UCSD-AML1 (cell line): ENCODE data around the gene PRDM16.

Experiments used
- DNase-seq: peaks from one replicate; lab custom pipeline; 2025; ENCODE audit not compliant: unreplicated experiment; lab: John Stamatoyannopoulos, UW

Gene PRDM16

GRCh38 chr1:3436451-3436850 is 367.4 kb downstream of the PRDM16 start:
- DNase-seq, result no peak

DNA sequence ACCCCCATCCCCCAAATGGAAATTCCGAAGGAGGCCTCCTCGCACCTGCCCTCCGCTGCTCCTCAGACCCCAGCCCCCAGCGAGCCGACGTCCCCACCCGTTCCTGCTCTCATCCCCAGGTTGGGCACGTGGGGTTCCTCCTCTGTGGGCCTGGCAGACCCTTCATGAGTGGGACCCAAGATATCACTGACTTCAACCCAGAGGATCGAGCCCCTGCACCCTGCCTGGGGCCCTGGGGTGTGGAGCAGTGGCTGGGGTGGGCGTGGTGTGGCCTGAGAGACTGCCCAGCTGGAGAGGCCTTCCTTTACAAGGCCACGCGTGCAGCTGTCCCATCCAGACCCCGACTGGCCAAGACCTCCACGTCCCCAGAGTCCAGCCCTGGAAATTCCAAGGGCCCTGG is 367.9 kb downstream of the PRDM16 start:
- no peak for DNase-seq

GRCh38 chr1:3438661-3439180 is 369.7 kb downstream of the PRDM16 start:
- no peak for DNase-seq

- no peak for DNase-seq
Observed at GRCh38 chr1:3439346-3440299, 370.6 kb downstream of the PRDM16 start.

DNA sequence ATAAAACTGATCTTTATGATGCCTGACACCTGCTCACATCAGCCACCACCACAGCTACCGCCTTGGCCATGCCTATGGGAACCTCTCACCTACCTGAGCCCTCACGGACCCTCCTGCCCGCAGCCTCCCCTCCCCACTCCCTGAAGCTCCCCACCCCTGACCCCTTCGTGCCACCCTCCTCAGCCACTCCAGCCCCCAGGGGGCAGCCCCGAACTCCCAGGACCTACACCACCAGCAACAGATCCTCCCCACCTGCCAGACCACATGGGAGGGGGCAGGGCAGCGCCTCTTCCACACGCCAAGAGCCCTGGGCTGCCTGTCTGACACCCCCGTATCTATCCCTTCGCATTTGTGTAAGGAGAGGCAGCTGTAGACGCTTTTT is 371.3 kb downstream of the PRDM16 start:
- no peak for DNase-seq

GRCh38 chr1:3440711-3441409 is 371.9 kb downstream of the PRDM16 start:
- DNase-seq, result no peak

DNA sequence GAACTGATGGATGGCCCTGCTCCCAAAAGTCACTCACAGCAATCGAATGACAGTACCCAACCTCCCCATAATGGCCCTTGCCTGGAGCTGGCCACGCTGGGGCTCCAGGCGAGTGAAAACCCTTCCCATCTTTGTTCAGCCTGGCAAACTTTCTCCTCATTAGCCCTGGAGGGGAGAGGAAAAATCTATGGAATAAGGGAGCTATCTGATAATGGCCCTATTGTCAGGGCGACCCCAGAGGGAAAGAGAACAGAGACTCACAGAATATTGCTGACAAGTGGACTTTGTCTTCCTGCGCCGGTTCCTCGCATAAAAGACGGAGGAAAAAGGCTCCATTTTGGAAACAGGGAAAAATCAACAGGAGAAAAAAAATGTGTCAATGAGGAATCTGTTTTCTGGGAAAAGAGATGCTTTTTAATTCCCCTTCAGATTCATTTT is 372.4 kb downstream of the PRDM16 start:
- DNase-seq, result no peak

- DNase-seq, result no peak
Observed at GRCh38 chr1:3441880-3442279, 372.9 kb downstream of the PRDM16 start.

GRCh38 chr1:3442331-3442730 is 373.3 kb downstream of the PRDM16 start:
- no peak for DNase-seq

DNA sequence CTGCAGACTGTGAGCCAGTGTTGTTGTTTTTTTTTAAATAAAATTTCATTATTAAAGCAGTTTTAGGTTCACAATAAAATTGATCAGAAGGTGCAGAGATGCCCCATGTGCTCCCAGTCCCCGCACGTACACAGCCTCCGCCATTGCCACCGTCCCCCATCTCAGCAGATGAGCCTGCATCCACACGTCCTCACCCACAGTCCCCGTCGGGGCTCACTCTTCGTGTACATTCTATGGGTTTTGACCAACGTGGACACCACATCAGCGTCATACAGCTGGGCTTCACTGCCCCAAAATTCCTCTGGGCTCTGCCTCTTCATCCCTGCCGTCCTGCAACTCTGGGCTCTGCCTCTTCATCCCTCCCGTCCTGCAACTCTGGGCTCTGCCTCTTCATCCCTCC is 373.9 kb downstream of the PRDM16 start:
- DNase-seq, result no peak

GRCh38 chr1:3443807-3444206 is 374.8 kb downstream of the PRDM16 start:
- no peak for DNase-seq

DNA sequence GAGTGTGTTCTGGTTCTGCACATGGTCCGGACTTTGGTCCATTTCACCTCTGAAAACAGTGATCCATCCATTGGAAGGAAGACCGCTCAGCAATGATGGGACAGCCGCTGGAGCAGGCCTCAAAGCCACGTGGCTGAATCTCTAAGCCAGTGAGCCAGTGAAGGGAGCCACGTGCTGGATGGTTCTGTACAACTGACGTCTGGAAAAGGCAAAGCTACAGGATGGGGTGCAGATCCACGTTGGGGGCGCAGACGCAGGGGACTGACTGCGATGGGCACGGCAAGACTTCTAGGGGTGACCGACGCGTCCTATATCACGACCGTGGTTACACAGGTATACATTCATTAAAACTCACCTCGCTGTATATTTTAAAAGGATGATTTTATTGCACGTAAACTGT is 375.3 kb downstream of the PRDM16 start:
- no peak for DNase-seq

DNA sequence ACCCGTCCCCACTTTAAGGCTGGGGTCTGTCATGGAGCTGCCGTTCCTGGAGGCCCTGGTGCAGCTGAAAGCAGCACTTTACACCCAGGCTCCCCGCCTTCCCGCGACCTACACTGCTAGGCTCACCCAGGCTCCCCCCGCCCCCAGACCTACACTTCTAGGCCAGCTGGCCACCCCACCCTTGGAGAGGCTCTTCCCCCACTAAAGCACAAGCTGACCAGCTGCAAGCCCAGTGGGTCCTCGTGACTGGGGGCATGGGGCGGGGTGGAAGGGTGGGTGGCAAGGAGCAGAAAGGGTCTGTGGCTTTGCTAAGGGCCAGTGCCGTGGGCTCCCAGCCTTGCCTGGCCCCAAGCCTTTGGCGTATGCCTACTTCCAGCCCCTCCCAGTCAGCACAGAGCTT is 375.7 kb downstream of the PRDM16 start:
- no peak for DNase-seq

DNA sequence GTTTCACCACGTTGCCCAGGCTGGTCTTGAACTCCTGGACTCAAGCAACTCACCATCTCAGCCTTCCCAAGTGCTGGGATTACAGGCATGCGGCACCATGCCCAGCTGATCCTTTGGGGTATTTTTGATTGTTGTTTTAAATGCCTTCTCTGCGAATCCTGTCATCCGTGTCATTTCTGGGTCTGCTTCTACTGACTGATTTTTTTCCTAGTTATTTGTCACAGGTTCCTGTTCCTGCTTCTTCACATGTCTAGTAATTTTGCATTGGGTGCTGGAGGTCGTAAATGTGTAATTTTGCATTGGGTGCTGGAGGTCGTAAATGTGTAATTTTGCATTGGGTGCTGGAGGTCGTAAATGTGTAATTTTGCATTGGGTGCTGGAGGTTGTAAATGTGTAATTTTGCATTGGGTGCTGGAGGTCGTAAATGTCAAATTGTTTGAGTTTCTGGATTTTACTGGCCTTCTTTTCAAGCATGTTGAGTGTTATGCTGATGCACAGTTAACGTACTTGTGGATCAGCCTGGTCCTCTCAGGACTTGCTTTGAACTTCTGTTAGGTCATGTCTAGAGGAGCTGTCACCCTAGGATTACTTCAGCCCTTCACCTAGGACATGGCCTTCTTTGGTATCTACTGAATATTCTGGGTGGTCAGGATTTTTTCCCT is 381.3 kb downstream of the PRDM16 start:
- no peak for DNase-seq

DNA sequence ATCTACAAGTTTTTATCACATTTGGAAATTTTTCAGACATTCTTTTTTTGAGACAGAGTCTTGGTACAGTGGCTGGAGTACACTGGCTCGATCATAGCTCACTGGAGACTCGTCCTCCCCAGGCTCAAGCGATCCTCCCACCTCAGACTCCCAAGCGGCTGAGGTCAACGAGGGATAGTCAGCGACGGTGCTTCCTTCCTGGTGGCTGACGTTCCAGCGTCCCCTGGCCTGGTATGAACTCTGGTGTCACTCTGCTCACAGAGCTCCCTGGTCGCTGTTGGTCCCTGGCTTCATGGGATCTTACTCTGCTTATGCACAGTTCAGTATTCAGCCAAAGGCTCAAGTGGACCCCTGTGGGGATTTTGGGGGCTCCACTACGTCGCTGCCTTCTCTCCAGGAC is 382.0 kb downstream of the PRDM16 start:
- DNase-seq, result no peak

GRCh38 chr1:3451994-3452865 is 383.2 kb downstream of the PRDM16 start:
- DNase-seq, result no peak

GRCh38 chr1:3452866-3453175 is 383.8 kb downstream of the PRDM16 start:
- no peak for DNase-seq

- peak; percentile 75 for DNase-seq
Observed at GRCh38 chr1:3453203-3453761, 384.3 kb downstream of the PRDM16 start.

- DNase-seq, result peak; percentile 73
Observed at GRCh38 chr1:3453891-3454810, 385.1 kb downstream of the PRDM16 start, which contains the start of gene ARHGEF16. Gene ARHGEF16 (plus strand): TSS chr1:3454665. CDS start chr1:3463085, 8,420 bp downstream.
